GM19463 (cell line): Measurements from ENCODE around the gene MZT1.

Experiments used
- ATAC-seq: cut with Tn5 transposase; IDR thresholded peaks from one replicate; pipeline ENCODE4 v1.9.1; 2021; ENCODE audit warnings: mild to moderate bottlenecking, moderate library complexity; ENCODE audit not compliant: unreplicated experiment

MZT1 gene

DNA sequence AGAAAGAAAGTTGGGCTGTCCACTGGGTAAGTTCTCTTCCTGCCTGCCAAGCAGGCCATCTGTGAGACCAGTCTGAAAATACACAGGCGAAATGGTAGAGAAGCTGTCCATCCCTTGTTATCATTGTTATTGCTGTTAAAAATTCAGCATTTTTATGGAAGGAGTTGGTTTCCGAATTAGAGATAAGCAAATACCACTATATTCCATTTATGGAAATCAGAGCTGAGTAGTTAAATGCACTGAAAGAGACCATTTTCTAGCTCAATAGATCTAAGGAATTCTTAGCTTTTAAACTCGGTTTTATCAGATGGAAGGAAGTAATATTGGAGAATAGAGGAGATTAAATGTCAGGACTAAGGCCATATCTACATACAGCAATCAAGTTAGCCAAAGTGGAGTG, 40.7 kb downstream of the MZT1 start:
- ATAC-seq = no peak

DNA sequence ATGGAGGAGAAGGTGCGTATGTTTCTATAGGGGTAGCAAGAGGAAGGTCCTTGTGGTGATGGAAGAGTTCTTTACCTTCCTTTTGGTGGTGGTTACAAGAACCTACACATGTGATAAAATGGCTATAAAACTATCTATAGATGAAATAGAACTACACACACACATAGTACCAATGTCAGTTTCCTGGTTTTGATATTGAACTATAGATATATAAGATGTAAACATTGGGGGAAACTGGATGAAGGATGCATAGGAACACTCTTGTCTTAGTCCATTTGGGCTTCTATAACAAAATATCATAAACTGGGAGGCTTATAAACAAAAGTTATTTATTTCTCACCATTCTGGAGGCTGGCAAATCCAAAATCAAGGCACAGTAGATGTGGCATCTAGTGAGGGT, 47.1 kb downstream of the MZT1 start:
- no peak for ATAC-seq

DNA sequence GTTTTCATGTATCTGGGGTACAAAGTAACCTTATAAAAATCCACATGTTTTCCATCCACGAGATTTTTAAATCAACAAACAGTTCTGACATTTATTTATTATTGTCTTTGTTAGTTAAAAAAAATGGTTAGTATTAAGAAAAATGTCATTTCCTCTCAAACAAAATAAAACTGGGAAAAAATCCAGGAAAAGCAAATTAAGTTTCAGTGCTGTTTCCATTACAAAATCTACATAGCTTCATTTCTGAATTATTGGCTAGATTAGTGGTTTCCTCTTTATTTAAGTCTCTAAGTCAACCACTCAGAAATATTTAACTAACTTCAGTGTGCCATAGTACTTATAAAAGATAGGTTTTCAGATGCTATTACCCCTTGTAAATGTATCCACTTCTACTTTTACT, 49.1 kb downstream of the MZT1 start:
- no peak for ATAC-seq

DNA sequence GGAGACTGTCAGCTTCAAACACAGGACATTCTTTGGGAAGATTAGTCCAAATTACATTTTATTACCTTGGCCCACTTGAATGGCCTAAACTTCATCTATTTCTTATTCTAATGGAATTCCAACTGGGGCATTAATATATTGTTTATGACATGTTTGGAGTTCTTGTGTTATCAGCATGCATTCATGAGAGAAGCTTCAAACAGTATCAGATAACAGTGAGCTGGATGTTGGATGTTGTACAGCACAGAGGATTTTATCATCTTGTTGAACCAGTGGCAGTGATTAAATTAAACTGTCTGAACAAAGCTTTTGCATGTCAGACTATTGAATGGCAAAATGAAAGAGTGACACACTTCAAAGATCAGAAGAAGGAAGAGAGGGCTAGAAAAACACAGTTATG, 50.0 kb downstream of the MZT1 start:
- ATAC-seq = no peak

DNA sequence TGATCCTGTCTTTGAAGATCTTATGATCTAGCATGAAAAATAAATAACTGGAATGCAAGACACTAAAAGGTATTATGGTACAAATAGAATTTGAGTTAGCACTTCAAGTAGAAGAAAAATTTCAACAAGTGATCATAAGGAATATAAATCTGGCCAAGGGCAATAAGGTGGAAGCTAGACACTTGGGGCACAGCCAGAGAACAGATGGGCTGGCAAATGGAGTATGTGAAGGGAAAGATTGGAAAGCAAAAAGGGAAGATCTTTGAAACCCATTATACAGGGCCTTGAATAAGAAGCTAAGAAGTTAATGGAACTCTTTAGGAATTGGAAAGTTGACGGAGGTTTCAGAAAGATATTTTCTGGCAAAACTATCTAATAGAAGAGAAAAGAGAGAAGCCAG, 61.0 kb downstream of the MZT1 start:
- ATAC-seq = no peak

DNA sequence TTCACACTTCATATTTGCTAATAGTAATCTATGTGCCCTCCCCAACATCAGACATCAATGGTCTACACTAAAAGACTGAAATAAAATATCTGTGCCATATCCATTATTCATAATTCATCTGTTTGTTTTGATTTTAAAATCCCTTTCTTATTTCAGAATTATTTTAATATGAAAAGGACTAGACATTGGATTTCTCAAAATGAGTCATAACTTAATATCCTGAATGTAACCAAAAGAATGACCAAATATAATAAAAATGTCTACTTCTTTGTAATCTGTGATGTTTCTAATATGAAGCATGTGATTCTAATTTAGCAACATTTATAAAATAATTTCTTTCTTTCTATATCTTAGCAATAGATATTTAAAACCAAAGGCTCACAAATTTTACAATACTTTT, 64.9 kb downstream of the MZT1 start:
- no peak for ATAC-seq
